HG02852 (cell line): ENCODE data around the gene LGMN.
"Not testable (repeated sequence)": the region's sequence is repeated elsewhere in the genome, so short reads cannot be mapped to it uniquely, and the experiment has no call there.

Source experiments
- ATAC-seq: cut with Tn5 transposase; IDR thresholded peaks from one replicate; pipeline ENCODE4 v1.9.1; 2021; ENCODE audit warnings: mild to moderate bottlenecking, moderate library complexity; ENCODE audit not compliant: unreplicated experiment

The LGMN gene

GRCh38 chr14:92763666-92764631 lies 15.5 kb upstream of the LGMN start:
- not testable (repeated sequence) for ATAC-seq

GRCh38 chr14:92760524-92760805 lies 12.0 kb upstream of the LGMN start:
- ATAC-seq: no peak

GRCh38 chr14:92759679-92760523 lies 11.5 kb upstream of the LGMN start:
- no peak for ATAC-seq

- ATAC-seq: no peak
Observed at GRCh38 chr14:92759300-92759678, 10.9 kb upstream of the LGMN start.

GRCh38 chr14:92756446-92756845 lies 8.0 kb upstream of the LGMN start:
- no peak for ATAC-seq

- no peak for ATAC-seq
Observed at GRCh38 chr14:92755495-92755894, 7.1 kb upstream of the LGMN start.

GRCh38 chr14:92754966-92755365 lies 6.5 kb upstream of the LGMN start:
- ATAC-seq: no peak

- ATAC-seq: no peak
Observed at GRCh38 chr14:92753250-92753649, 4.8 kb upstream of the LGMN start.

- no peak for ATAC-seq
Observed at GRCh38 chr14:92751819-92752218, 3.4 kb upstream of the LGMN start.

GRCh38 chr14:92750994-92751400 lies 2.6 kb upstream of the LGMN start:
- ATAC-seq: peak; percentile 34

GRCh38 chr14:92750222-92750728 lies 1.8 kb upstream of the LGMN start:
- not testable (repeated sequence) for ATAC-seq

- no peak for ATAC-seq
Observed at GRCh38 chr14:92747701-92748258, 647 bp downstream of the LGMN start.

GRCh38 chr14:92744198-92744597 lies 4.2 kb downstream of the LGMN start:
- ATAC-seq: no peak

- ATAC-seq: no peak
Observed at GRCh38 chr14:92740440-92740839, 8.0 kb downstream of the LGMN start.

GRCh38 chr14:92737619-92738188 lies 10.7 kb downstream of the LGMN start:
- ATAC-seq: no peak

- ATAC-seq: no peak
Observed at GRCh38 chr14:92737206-92737605, 11.2 kb downstream of the LGMN start.

GRCh38 chr14:92735344-92735743 lies 13.1 kb downstream of the LGMN start:
- no peak for ATAC-seq

- no peak for ATAC-seq
Observed at GRCh38 chr14:92734618-92735017, 13.8 kb downstream of the LGMN start.

GRCh38 chr14:92733007-92733406 lies 15.4 kb downstream of the LGMN start:
- no peak for ATAC-seq

- no peak for ATAC-seq
Observed at GRCh38 chr14:92731622-92732115, 16.8 kb downstream of the LGMN start.
